OCI-LY3 (cell line): ENCODE results near the gene KHNYN.

Source experiments
- H2AFZ ChIP-seq: fragments of 200-600, 300-600 bp; shearing (Covaris generic); 2 replicates; pipeline ENCODE4 v1.6.0; 2014; ENCODE audit warnings: antibody characterized with exemption, low read depth, low read length
- H3K27ac ChIP-seq: fragments of 200-600, 300-600 bp; sonication (generic); 2 replicates; pipeline ENCODE4 v1.5.1; 2014; ENCODE audit warnings: mild to moderate bottlenecking, low read length, moderate library complexity, mixed read lengths
- H3K27me3 ChIP-seq: fragments of 200-600, 300-600 bp; sonication (generic); 2 replicates; pipeline ENCODE4 v1.6.1; 2014; ENCODE audit warnings: low read depth, low read length, mixed read lengths
- H3K36me3 ChIP-seq: fragments of 200-600, 300-600 bp; sonication (generic); replicated peaks from 2 replicates; pipeline ENCODE3; 2014; ENCODE audit warnings: low read depth, low read length, mixed read lengths
- H3K4me1 ChIP-seq: fragments of 300-600, 200-600 bp; sonication (generic); 2 replicates; pipeline ENCODE4 v1.6.1; 2014; ENCODE audit warnings: low read length, mixed read lengths
- H3K4me2 ChIP-seq: fragments of 200-600, 300-600 bp; sonication (generic); 2 replicates; pipeline ENCODE4 v1.6.1; 2014; ENCODE audit warnings: low read length, mixed read lengths
- H3K4me3 ChIP-seq: fragments of 300-600, 200-600 bp; sonication (generic); 2 replicates; pipeline ENCODE4 v1.5.1; 2014; ENCODE audit warnings: antibody characterized with exemption, mild to moderate bottlenecking, low read length, moderate library complexity
- H3K79me2 ChIP-seq: fragments of 300-600, 200-600 bp; shearing (Covaris generic); 2 replicates; pipeline ENCODE4 v1.6.1; 2014; ENCODE audit warnings: mild to moderate bottlenecking, low read length, mixed read lengths
- H3K9ac ChIP-seq: fragments of 300-600, 200-600 bp; shearing (Covaris generic); 2 replicates; pipeline ENCODE4 v1.6.0; 2014; ENCODE audit warnings: mild to moderate bottlenecking, low read length, moderate library complexity
- H3K9me3 ChIP-seq: fragments of 200-600, 300-600 bp; shearing (Covaris generic); 2 replicates; pipeline ENCODE4 v1.6.1; 2014; ENCODE audit warnings: low read length, mixed read lengths; ENCODE audit not compliant: insufficient read depth
- H4K20me1 ChIP-seq: fragments of 200-600, 300-600 bp; sonication (generic); 2 replicates; pipeline ENCODE4 v1.6.1; 2016; ENCODE audit warnings: low read length, mixed read lengths; ENCODE audit not compliant: insufficient read depth
- EZH2phosphoT487 ChIP-seq: fragments of 200-600 bp; shearing (Covaris generic); IDR thresholded peaks from 2 replicates; pipeline ENCODE4 v1.6.1; 2018; ENCODE audit warnings: antibody characterized with exemption, mixed run types, low read depth
- TF ChIP-seq, protein P1 (sequence below): fragments of 200-600, 300-600 bp; sonication (generic); IDR thresholded peaks from 2 replicates; pipeline ENCODE4 v1.5.1; 2014; ENCODE audit warnings: antibody characterized with exemption, low read length, low read depth

Gene KHNYN

GRCh38 chr14:24456980-24457379 lies 27.2 kb downstream of the KHNYN start:
- Histone ChIP-seq H3K9me3 (no peaks in the 10 kb centered on the region), H3K27me3 (no peaks in the 10 kb centered on the region), H3K4me3 (no peak overlapping the region), H3K79me2 (no peaks in the 10 kb centered on the region), H3K9ac (no peak overlapping the region), H3K4me1 (no peaks in the 10 kb centered on the region), H3K36me3 (no peaks in the 10 kb centered on the region), H3K4me2 (no peak overlapping the region), H3K27ac (no peak overlapping the region), H2AFZ (no peak overlapping the region), H4K20me1 (no peaks in the 10 kb centered on the region)
- TF ChIP-seq, protein P1, sequence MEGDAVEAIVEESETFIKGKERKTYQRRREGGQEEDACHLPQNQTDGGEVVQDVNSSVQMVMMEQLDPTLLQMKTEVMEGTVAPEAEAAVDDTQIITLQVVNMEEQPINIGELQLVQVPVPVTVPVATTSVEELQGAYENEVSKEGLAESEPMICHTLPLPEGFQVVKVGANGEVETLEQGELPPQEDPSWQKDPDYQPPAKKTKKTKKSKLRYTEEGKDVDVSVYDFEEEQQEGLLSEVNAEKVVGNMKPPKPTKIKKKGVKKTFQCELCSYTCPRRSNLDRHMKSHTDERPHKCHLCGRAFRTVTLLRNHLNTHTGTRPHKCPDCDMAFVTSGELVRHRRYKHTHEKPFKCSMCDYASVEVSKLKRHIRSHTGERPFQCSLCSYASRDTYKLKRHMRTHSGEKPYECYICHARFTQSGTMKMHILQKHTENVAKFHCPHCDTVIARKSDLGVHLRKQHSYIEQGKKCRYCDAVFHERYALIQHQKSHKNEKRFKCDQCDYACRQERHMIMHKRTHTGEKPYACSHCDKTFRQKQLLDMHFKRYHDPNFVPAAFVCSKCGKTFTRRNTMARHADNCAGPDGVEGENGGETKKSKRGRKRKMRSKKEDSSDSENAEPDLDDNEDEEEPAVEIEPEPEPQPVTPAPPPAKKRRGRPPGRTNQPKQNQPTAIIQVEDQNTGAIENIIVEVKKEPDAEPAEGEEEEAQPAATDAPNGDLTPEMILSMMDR, result no peak
- no peak for TF ChIP-seq EZH2phosphoT487

DNA sequence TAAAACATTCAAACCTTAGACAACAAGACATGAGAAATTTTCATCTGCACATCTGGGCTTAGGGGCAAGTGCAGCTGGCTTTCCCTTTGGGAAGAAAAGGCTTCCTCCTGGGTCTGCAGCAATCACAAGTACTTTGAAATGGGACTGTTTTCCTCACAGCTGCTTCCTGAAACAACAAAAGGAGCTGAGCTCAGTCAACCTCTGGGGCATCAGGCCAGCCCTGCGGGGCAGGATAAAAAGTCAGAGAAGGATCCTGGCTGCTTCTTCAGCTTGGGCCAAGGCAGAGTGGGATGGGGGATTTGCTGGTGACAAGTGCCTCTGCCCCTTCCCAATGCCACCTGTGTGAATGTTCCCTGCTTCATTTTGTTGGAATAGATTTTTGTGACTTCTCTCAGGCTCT lies 29.0 kb downstream of the KHNYN start:
- Histone ChIP-seq H3K4me3 (no peak overlapping the region), H3K27ac (no peak overlapping the region), H3K36me3 (no peaks in the 10 kb centered on the region), H2AFZ (no peak overlapping the region), H3K4me2 (no peak overlapping the region), H4K20me1 (no peaks in the 10 kb centered on the region), H3K27me3 (no peaks in the 10 kb centered on the region), H3K4me1 (no peaks in the 10 kb centered on the region), H3K9me3 (no peaks in the 10 kb centered on the region), H3K9ac (no peak overlapping the region), H3K79me2 (no peaks in the 10 kb centered on the region)
- TF ChIP-seq EZH2phosphoT487, result no peak

GRCh38 chr14:24459331-24459730 lies 29.6 kb downstream of the KHNYN start:
- no peak for TF ChIP-seq EZH2phosphoT487
- TF ChIP-seq, protein P1, result no peak
- H3K9me3 ChIP-seq, result no peaks in the 10 kb centered on the region
- no peaks in the 10 kb centered on the region for H4K20me1 ChIP-seq
- no peak overlapping the region for H2AFZ ChIP-seq
- H3K4me2 ChIP-seq, result no peak overlapping the region
- H3K36me3 ChIP-seq, result no peaks in the 10 kb centered on the region
- H3K79me2 ChIP-seq, result no peaks in the 10 kb centered on the region
- H3K4me1 ChIP-seq, result no peaks in the 10 kb centered on the region
- H3K4me3 ChIP-seq, result no peak overlapping the region
- H3K27ac ChIP-seq, result no peak overlapping the region
- no peaks in the 10 kb centered on the region for H3K27me3 ChIP-seq
- H3K9ac ChIP-seq, result no peak overlapping the region

GRCh38 chr14:24461336-24461735 lies 31.6 kb downstream of the KHNYN start:
- Histone ChIP-seq H3K9me3 (no peaks in the 10 kb centered on the region), H3K4me1 (no peaks in the 10 kb centered on the region), H2AFZ (no peak overlapping the region), H3K36me3 (no peaks in the 10 kb centered on the region), H3K4me2 (no peak overlapping the region), H3K79me2 (no peaks in the 10 kb centered on the region), H3K27ac (no peak overlapping the region), H3K9ac (no peak overlapping the region), H3K27me3 (no peaks in the 10 kb centered on the region), H3K4me3 (no peak overlapping the region), H4K20me1 (no peaks in the 10 kb centered on the region)
- no peak for TF ChIP-seq EZH2phosphoT487
- TF ChIP-seq, protein P1, result no peak
